ENCODE measurements around the gene SEC11C. TPM values are rescaled to one million over a fixed set of nuclear protein-coding genes. Genes with fewer than 3 reads are reported as not detected.

SEC11C gene
- total RNA-seq, 1 donor from 2014 or later, result 53.4 TPM

DNA sequence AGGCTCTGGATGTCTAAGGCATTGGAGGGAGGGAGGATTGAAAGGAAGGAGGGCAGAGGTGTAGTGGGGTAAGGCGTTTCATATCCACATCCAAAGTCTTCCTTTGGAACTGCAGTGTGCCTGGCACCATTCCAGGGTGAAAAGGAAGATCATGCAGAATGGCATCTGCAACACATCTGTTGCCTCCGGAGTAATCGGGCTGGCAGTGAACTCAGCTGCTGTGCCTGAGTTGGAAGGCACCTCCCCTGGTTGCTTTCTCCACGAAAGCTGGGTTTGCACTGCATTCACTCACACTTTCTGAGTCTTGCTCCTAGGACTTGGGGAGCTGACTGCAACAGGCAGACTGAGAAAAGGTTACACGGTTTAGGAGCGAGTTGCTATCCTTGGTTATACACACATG is 30.3 kb upstream of the SEC11C start:
- H3K4me1 Mint-ChIP-seq, result peaks cover 4% of the 10 kb centered on the region
- no peak overlapping the region for H2AFZ ChIP-seq (replicated peaks)
- H3K9ac ChIP-seq, result no peak overlapping the region
- H3F3A ChIP-seq (ENCODE audit: low read depth), result no peaks in the 10 kb centered on the region
- no peak overlapping the region for H3K4me3 ChIP-seq
- peaks cover 13% of the 10 kb centered on the region for H3K4me1 ChIP-seq
- no peaks in the 10 kb centered on the region for H3K79me2 ChIP-seq (ENCODE audit: low read depth)
- H4K20me1 ChIP-seq (ENCODE audit: low read depth), result no peaks in the 10 kb centered on the region
- H3K27ac Mint-ChIP-seq, result no peak overlapping the region
- DNase-seq (ENCODE audit: low spot score), result no peak
- H3K9me3 Mint-ChIP-seq, result peaks cover 4% of the 10 kb centered on the region
- H3K36me3 Mint-ChIP-seq, result no peaks in the 10 kb centered on the region
- no peak overlapping the region for H3K27ac ChIP-seq
- peak overlapping the region; percentile 25 for H3K4me2 ChIP-seq
- no peaks in the 10 kb centered on the region for H3K36me3 ChIP-seq
- TF ChIP-seq, protein P1, sequence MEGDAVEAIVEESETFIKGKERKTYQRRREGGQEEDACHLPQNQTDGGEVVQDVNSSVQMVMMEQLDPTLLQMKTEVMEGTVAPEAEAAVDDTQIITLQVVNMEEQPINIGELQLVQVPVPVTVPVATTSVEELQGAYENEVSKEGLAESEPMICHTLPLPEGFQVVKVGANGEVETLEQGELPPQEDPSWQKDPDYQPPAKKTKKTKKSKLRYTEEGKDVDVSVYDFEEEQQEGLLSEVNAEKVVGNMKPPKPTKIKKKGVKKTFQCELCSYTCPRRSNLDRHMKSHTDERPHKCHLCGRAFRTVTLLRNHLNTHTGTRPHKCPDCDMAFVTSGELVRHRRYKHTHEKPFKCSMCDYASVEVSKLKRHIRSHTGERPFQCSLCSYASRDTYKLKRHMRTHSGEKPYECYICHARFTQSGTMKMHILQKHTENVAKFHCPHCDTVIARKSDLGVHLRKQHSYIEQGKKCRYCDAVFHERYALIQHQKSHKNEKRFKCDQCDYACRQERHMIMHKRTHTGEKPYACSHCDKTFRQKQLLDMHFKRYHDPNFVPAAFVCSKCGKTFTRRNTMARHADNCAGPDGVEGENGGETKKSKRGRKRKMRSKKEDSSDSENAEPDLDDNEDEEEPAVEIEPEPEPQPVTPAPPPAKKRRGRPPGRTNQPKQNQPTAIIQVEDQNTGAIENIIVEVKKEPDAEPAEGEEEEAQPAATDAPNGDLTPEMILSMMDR (IDR thresholded peaks at IDR 0.05), result no peak
- TF ChIP-seq EZH2phosphoT487 (IDR thresholded peaks at IDR 0.05), result no peak
- no peak for TF ChIP-seq EZH2 (IDR thresholded peaks at IDR 0.05)
- H3K27me3 ChIP-seq, result peaks cover 4% of the 10 kb centered on the region
- H3K9me3 ChIP-seq (ENCODE audit: low read depth), result no peaks in the 10 kb centered on the region
- H3K27me3 Mint-ChIP-seq (ENCODE audit: insufficient read depth, low read depth), result peaks cover 4% of the 10 kb centered on the region
- no peak overlapping the region for H3K4me3 Mint-ChIP-seq

GRCh38 chr18:59114160-59114559 is 25.5 kb upstream of the SEC11C start:
- no peak for TF ChIP-seq EZH2 (IDR thresholded peaks at IDR 0.05)
- TF ChIP-seq, protein P1 (IDR thresholded peaks at IDR 0.05), result no peak
- TF ChIP-seq EZH2phosphoT487 (IDR thresholded peaks at IDR 0.05), result no peak
- peaks cover 2% of the 10 kb centered on the region for H3K4me1 Mint-ChIP-seq
- Histone ChIP-seq H3F3A (ENCODE audit: low read depth) (no peaks in the 10 kb centered on the region), H3K36me3 (no peaks in the 10 kb centered on the region), H3K27me3 (peaks cover 15% of the 10 kb centered on the region), H3K79me2 (ENCODE audit: low read depth) (no peaks in the 10 kb centered on the region), H3K9me3 (ENCODE audit: low read depth) (no peaks in the 10 kb centered on the region), H3K4me2 (no peak overlapping the region), H4K20me1 (ENCODE audit: low read depth) (no peaks in the 10 kb centered on the region), H3K4me3 (no peak overlapping the region), H3K4me1 (peaks cover 8% of the 10 kb centered on the region), H3K27ac (no peak overlapping the region), H3K9ac (no peak overlapping the region), H2AFZ (replicated peaks) (no peak overlapping the region)
- peak overlapping the region; percentile 45 for H3K4me3 Mint-ChIP-seq
- peaks cover 6% of the 10 kb centered on the region for H3K27me3 Mint-ChIP-seq (ENCODE audit: insufficient read depth, low read depth)
- H3K36me3 Mint-ChIP-seq, result no peaks in the 10 kb centered on the region
- no peak overlapping the region for H3K27ac Mint-ChIP-seq
- no peak for DNase-seq (ENCODE audit: low spot score)
- H3K9me3 Mint-ChIP-seq, result peaks cover 9% of the 10 kb centered on the region

- Mint-ChIP-seq H3K27me3 (ENCODE audit: insufficient read depth, low read depth) (no peaks in the 10 kb centered on the region), H3K27ac (no peak overlapping the region), H3K4me3 (no peak overlapping the region), H3K4me1 (no peaks in the 10 kb centered on the region), H3K9me3 (no peaks in the 10 kb centered on the region), H3K36me3 (no peaks in the 10 kb centered on the region)
- Histone ChIP-seq H3K27me3 (peaks cover 39% of the 10 kb centered on the region), H3K36me3 (no peaks in the 10 kb centered on the region), H4K20me1 (ENCODE audit: low read depth) (no peaks in the 10 kb centered on the region), H3K79me2 (ENCODE audit: low read depth) (no peaks in the 10 kb centered on the region), H3K27ac (no peak overlapping the region), H3K4me1 (no peaks in the 10 kb centered on the region), H3K9me3 (ENCODE audit: low read depth) (no peaks in the 10 kb centered on the region), H3K4me2 (no peak overlapping the region), H2AFZ (replicated peaks) (no peak overlapping the region), H3K9ac (no peak overlapping the region), H3K4me3 (no peak overlapping the region), H3F3A (ENCODE audit: low read depth) (no peaks in the 10 kb centered on the region)
- TF ChIP-seq, protein P1 (IDR thresholded peaks at IDR 0.05), result no peak
- TF ChIP-seq EZH2phosphoT487 (IDR thresholded peaks at IDR 0.05), result no peak
- TF ChIP-seq EZH2 (IDR thresholded peaks at IDR 0.05), result no peak
- DNase-seq (ENCODE audit: low spot score), result no peak
These were observed 15.9 kb upstream of the SEC11C start for GRCh38 chr18:59123588-59124369.

Measured in neural progenitor cell (in vitro differentiated cells).